ENCODE results near the gene GAPDHS.

- TF ChIP-seq CTCF (conservative IDR thresholded peaks at IDR 0.05) (no peak), ZFX (IDR thresholded peaks at IDR 0.05) (no peak)
Measured at GRCh38 chr19:35507561-35507960, 25.7 kb upstream of the GAPDHS start.
